ENCODE data around the gene ANXA11. TPM values are rescaled to one million over a fixed set of nuclear protein-coding genes. Genes with fewer than 3 reads are reported as not detected.
"Not testable (repeated sequence)": the region's sequence is repeated elsewhere in the genome, so short reads cannot be mapped to it uniquely, and the experiment has no call there.

Gene ANXA11
- total and polyA plus RNA-seq, 2 of the 8 experiments (the other 6 are each of a cell fraction or from before 2014, with no cell fraction given), result 40.5 to 84.9 TPM

DNA sequence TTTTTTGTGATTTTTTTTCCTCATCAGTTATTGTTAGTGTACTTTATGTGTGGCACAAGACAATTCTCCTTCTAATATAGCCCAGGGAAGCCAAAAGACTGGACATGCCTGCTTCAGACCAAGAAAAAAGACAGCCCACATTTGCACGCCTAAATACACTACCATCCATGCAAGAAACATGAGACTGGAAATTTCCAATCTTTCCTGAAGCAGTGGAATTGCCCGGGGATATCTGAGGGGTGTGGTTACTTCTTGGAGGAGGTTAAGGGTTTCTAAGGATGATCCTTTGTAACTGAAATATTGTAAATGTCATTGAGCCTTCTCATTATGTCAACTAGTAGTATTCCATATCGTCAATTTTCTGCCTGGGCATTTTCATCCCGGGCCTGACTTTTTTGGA, 37.0 kb upstream of the ANXA11 start:
- WGBS, 2 experiments (ENCODE audit: extremely low coverage in 1 of 2, insufficient coverage in 1 of 2, insufficient read length in 1 of 2, insufficient replicate concordance in 2 of 2, low coverage in 1 of 2, low lambda C conversion rate in 2 of 2, missing lambda C conversion rate in 1 of 2), result no CpG with 5 or more reads among the region's 4 CpGs
- H3K4me1 ChIP-seq (replicated peaks in 1 of 4; ENCODE audit: control insufficient read depth in 3 of 4, insufficient read depth in 4 of 4, low read length in 3 of 4); H3K27ac ChIP-seq (ENCODE audit: low read depth, low read length); H3K56ac ChIP-seq (replicated peaks; ENCODE audit: insufficient read length, low read depth, low read length); FAIRE-seq; H3K9ac ChIP-seq (replicated peaks in 1 of 4; ENCODE audit: extremely low read depth in 1 of 4, low read depth in 3 of 4, low read length in 3 of 4); POLR2A ChIA-PET (ENCODE audit: partially characterized antibody); H3K14ac ChIP-seq (ENCODE audit: insufficient read length); H2BK5ac ChIP-seq (ENCODE audit: low read depth, low read length); H3K36me3 ChIP-seq (ENCODE audit: control insufficient read depth in 2 of 4, insufficient read depth in 4 of 4, low read length in 3 of 4); H2AFZ ChIP-seq (ENCODE audit: low read length); H3K27me3 ChIP-seq (replicated peaks in 1 of 4; ENCODE audit: control insufficient read depth in 3 of 4, extremely low read depth in 1 of 4, insufficient read depth in 3 of 4, low read length in 3 of 4); H2BK15ac ChIP-seq (ENCODE audit: low read length); H3K23me2 ChIP-seq (ENCODE audit: low read depth, low read length); DNase-seq (ENCODE audit: low read depth in 1 of 2, low spot score in 2 of 2); H4K20me1 ChIP-seq (replicated peaks in 1 of 2; ENCODE audit: control insufficient read depth in 1 of 2, insufficient read depth in 2 of 2, low read length in 2 of 2); H3K79me1 ChIP-seq (ENCODE audit: low read depth, low read length); H2BK20ac ChIP-seq (ENCODE audit: low read length); H4K5ac ChIP-seq (ENCODE audit: insufficient read length, low read depth, low read length); H3K4ac ChIP-seq (replicated peaks; ENCODE audit: insufficient read length, low read depth, low read length); H4K8ac ChIP-seq (ENCODE audit: extremely low read depth, insufficient read depth, low read length); H3K4me3 ChIP-seq (ENCODE audit: extremely low read depth in 1 of 4, insufficient read depth in 2 of 4, low read depth in 3 of 4, low read length in 4 of 4); H3K79me2 ChIP-seq (ENCODE audit: control insufficient read depth in 1 of 2, insufficient read depth in 2 of 2, low read length in 2 of 2); H3K4me2 ChIP-seq (ENCODE audit: insufficient read depth in 1 of 2, low read depth in 2 of 2, low read length in 2 of 2); H3K18ac ChIP-seq (ENCODE audit: extremely low read depth, low read length); H4K91ac ChIP-seq (replicated peaks; ENCODE audit: insufficient read length, low read length); H3K23ac ChIP-seq (ENCODE audit: insufficient read length); H2BK120ac ChIP-seq (replicated peaks; ENCODE audit: low read depth, low read length); H3K9me3 ChIP-seq (ENCODE audit: insufficient read depth in 2 of 2, low read depth in 1 of 2, low read length in 1 of 2); H2BK12ac ChIP-seq (ENCODE audit: low read depth, low read length); H2AK5ac ChIP-seq (ENCODE audit: low read depth, low read length); CTCF ChIA-PET (ENCODE audit: partially characterized antibody): not testable (repeated sequence)
